ENCODE results near the gene SMAD6. TPM values are rescaled to one million over a fixed set of nuclear protein-coding genes. Genes with fewer than 3 reads are reported as not detected.

Gene SMAD6
- total and polyA plus RNA-seq, 10 of the 15 experiments (the other 5 are each of a cell fraction or from before 2014, with no cell fraction given): under 0.01 to 0.10 (median 0.03) TPM; not detected in 7

DNA sequence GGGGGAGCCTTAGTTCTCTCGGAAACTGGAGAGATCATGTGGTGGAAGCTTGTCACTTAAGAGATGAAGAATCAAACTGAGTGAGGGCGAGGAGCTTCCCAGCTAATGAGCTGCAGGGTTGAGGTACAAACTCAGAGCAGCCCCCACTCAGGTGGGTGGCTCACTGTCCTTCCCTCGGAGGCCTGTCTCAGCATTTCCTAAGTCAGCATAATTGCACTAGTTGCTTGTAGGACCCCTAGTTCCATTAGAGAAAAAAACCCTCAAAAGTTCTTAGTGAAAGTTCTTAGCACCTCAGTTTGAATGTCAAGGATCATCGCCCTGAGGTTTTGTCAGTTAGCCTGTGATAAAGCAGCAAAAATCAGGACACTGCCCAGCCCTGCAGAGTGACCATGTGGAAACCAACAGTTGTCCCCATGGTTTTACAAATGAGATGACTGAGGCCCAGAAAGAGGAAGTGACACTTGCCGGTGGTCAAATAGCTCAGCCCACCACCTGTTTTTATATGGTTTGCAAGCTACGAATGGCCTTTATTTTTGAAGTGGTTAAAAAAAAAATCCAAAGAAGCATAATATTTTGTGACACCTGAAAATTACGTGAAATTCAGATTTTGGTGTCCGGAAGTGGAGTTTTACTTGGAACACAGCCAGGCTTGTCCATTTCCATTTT is 11.9 kb downstream of the SMAD6 start (continued):
- TF ChIP-seq ZBED1 (IDR thresholded peaks at IDR 0.05; ENCODE audit: borderline replicate concordance) (no peak), HDAC6 (IDR thresholded peaks at IDR 0.05; ENCODE audit: unreplicated experiment) (no peak), FOS (IDR thresholded peaks at IDR 0.05; ENCODE audit: borderline replicate concordance, extremely low read depth, insufficient read length) (no peak), MTA2 (IDR thresholded peaks at IDR 0.05; ENCODE audit: low read depth) (peak; percentile 86), CREM (IDR thresholded peaks at IDR 0.05; ENCODE audit: low read depth) (peak; percentile 31; the same call in 1 of the 2 replicates), MYC (IDR thresholded peaks at IDR 0.05; ENCODE audit: insufficient read depth, insufficient read length, insufficient replicate concordance, low read length, severe bottlenecking) (no peak), IKZF1 (conservative IDR thresholded peaks at IDR 0.05) (peak; percentile 56), DPF2 (IDR thresholded peaks at IDR 0.05) (peak; percentile 81), CBX3 (IDR thresholded peaks at IDR 0.05; ENCODE audit: borderline replicate concordance, low read depth) (no peak), NFIC (IDR thresholded peaks at IDR 0.05; ENCODE audit: low read depth, low read length) (peak; percentile 62; the same call in 1 of the 2 replicates), BRCA1 (IDR thresholded peaks at IDR 0.05; ENCODE audit: low read depth, low read length) (no peak), ZNF217 (IDR thresholded peaks at IDR 0.05) (peak; percentile 50; the same call in 1 of the 2 replicates), RAD51 (IDR thresholded peaks at IDR 0.05) (no peak), FOXK2 (IDR thresholded peaks at IDR 0.05) (no peak)
- TF ChIP-seq, protein P1, sequence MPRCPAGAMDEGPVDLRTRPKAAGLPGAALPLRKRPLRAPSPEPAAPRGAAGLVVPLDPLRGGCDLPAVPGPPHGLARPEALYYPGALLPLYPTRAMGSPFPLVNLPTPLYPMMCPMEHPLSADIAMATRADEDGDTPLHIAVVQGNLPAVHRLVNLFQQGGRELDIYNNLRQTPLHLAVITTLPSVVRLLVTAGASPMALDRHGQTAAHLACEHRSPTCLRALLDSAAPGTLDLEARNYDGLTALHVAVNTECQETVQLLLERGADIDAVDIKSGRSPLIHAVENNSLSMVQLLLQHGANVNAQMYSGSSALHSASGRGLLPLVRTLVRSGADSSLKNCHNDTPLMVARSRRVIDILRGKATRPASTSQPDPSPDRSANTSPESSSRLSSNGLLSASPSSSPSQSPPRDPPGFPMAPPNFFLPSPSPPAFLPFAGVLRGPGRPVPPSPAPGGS (IDR thresholded peaks at IDR 0.05; ENCODE audit: borderline replicate concordance, insufficient read depth, low read depth, low read length, poor library complexity, severe bottlenecking): no peak
- TF ChIP-seq, protein P2, sequence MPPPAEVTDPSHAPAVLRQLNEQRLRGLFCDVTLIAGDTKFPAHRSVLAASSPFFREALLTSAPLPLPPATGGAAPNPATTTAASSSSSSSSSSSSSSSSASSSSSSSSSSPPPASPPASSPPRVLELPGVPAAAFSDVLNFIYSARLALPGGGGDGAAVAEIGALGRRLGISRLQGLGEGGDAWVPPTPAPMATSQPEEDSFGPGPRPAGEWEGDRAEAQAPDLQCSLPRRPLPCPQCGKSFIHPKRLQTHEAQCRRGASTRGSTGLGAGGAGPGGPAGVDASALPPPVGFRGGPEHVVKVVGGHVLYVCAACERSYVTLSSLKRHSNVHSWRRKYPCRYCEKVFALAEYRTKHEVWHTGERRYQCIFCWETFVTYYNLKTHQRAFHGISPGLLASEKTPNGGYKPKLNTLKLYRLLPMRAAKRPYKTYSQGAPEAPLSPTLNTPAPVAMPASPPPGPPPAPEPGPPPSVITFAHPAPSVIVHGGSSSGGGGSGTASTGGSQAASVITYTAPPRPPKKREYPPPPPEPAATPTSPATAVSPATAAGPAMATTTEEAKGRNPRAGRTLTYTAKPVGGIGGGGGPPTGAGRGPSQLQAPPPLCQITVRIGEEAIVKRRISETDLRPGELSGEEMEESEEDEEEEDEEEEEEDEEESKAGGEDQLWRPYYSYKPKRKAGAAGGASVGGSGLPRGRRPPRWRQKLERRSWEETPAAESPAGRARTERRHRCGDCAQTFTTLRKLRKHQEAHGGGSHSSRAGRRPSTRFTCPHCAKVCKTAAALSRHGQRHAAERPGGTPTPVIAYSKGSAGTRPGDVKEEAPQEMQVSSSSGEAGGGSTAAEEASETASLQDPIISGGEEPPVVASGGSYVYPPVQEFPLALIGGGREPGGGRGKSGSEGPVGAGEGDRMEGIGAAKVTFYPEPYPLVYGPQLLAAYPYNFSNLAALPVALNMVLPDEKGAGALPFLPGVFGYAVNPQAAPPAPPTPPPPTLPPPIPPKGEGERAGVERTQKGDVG (CRISPR knock-in tag; IDR thresholded peaks at IDR 0.05): no peak
- TF ChIP-seq, protein P3, sequence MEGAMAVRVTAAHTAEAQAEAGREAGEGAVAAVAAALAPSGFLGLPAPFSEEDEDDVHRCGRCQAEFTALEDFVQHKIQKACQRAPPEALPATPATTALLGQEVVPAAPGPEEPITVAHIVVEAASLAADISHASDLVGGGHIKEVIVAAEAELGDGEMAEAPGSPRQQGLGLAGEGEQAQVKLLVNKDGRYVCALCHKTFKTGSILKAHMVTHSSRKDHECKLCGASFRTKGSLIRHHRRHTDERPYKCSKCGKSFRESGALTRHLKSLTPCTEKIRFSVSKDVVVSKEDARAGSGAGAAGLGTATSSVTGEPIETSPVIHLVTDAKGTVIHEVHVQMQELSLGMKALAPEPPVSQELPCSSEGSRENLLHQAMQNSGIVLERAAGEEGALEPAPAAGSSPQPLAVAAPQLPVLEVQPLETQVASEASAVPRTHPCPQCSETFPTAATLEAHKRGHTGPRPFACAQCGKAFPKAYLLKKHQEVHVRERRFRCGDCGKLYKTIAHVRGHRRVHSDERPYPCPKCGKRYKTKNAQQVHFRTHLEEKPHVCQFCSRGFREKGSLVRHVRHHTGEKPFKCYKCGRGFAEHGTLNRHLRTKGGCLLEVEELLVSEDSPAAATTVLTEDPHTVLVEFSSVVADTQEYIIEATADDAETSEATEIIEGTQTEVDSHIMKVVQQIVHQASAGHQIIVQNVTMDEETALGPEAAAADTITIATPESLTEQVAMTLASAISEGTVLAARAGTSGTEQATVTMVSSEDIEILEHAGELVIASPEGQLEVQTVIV (IDR thresholded peaks at IDR 0.05; ENCODE audit: borderline replicate concordance, partially characterized antibody): no peak
- TF ChIP-seq, protein P4, sequence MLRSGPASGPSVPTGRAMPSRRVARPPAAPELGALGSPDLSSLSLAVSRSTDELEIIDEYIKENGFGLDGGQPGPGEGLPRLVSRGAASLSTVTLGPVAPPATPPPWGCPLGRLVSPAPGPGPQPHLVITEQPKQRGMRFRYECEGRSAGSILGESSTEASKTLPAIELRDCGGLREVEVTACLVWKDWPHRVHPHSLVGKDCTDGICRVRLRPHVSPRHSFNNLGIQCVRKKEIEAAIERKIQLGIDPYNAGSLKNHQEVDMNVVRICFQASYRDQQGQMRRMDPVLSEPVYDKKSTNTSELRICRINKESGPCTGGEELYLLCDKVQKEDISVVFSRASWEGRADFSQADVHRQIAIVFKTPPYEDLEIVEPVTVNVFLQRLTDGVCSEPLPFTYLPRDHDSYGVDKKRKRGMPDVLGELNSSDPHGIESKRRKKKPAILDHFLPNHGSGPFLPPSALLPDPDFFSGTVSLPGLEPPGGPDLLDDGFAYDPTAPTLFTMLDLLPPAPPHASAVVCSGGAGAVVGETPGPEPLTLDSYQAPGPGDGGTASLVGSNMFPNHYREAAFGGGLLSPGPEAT (IDR thresholded peaks at IDR 0.05; ENCODE audit: low read depth): peak; percentile 43; the same call in 1 of the 2 replicates
- TF ChIP-seq, protein P5, sequence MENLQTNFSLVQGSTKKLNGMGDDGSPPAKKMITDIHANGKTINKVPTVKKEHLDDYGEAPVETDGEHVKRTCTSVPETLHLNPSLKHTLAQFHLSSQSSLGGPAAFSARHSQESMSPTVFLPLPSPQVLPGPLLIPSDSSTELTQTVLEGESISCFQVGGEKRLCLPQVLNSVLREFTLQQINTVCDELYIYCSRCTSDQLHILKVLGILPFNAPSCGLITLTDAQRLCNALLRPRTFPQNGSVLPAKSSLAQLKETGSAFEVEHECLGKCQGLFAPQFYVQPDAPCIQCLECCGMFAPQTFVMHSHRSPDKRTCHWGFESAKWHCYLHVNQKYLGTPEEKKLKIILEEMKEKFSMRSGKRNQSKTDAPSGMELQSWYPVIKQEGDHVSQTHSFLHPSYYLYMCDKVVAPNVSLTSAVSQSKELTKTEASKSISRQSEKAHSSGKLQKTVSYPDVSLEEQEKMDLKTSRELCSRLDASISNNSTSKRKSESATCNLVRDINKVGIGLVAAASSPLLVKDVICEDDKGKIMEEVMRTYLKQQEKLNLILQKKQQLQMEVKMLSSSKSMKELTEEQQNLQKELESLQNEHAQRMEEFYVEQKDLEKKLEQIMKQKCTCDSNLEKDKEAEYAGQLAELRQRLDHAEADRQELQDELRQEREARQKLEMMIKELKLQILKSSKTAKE (IDR thresholded peaks at IDR 0.05; ENCODE audit: low read depth, poor library complexity, severe bottlenecking): peak; percentile 30

Data from GM12878 (cell line).